Stimulated activated CD4-positive, alpha-beta T cell treated with anti-CD3 and anti-CD28 coated beads, Interleukin-12 subunit alpha, Interleukin-12 subunit beta, amount 100 ng/mL, for 24 hours (primary cell): ENCODE data around the gene MYO1E.
A peak's percentile ranks its signal among the peaks of the same experiment; 100 is the strongest.
"Not testable (repeated sequence)": the region's sequence is repeated elsewhere in the genome, so short reads cannot be mapped to it uniquely, and the experiment has no call there.

Experiments
- DNase-seq, 2 experiments: peaks; one replicate each; pipeline ENCODE4 v3.0.0-alpha.2; 2020; ENCODE audit warnings: low read depth in 2 of 2

The MYO1E gene

DNA sequence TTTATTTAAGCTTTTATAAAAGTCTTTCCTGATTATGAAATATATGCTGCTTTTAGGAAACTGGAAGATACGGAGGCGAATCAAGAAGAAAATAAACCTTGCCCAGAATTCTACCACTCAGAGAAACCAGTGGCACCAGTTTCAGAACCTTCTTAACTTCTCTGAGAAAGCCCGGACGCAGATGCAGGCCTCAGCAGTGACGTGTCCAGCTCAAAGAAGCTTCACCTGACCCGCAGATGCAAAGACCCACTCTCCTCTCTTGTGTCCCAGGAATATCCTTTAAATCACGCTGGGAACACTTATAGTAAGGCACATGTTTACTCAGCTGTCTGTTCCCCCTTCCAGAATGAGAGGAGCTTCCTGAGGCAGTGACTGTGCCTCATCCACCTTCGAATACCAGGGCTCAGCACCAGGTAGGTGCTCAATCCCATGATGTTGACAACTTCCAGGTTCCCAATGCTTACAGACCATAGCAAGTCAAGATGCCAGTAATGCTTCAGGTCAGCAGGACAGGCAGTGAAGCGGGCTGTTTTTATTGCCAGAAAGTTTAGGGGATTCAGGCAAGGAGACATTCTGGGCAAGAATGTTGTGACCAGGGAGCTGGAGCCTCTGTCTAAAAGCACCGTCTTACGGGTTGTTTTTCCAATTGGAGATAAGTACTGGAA is 205.9 kb downstream of the MYO1E start:
- DNase-seq: no peak

DNA sequence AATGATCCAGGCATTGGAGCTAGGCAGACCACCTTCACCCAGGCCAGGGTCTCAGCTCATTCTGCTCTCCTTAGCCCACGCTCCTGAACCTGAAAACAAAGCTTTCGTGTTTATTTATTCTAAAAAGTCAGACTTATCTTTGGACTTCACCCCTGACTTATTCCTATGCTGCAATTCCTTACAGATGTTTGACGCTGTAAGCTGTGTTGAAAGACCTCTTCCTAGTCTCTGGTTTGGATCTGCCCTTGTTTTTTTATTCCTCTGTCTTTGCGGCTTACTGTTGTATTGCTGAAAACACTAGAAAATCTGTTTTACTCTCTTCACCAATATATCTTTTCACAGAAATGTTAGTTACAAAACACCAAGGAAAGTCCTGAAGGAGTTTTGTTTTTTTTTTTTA is 206.5 kb downstream of the MYO1E start:
- DNase-seq: no peak

- DNase-seq: no peak
Measured at GRCh38 chr15:59165726-59166125, 206.9 kb downstream of the MYO1E start.

GRCh38 chr15:59162080-59162479 is 210.6 kb downstream of the MYO1E start:
- not testable (repeated sequence) for DNase-seq

- peak in 1 of 2 experiments; percentile 12 for DNase-seq
Measured at GRCh38 chr15:59160880-59161593, 211.6 kb downstream of the MYO1E start.

DNA sequence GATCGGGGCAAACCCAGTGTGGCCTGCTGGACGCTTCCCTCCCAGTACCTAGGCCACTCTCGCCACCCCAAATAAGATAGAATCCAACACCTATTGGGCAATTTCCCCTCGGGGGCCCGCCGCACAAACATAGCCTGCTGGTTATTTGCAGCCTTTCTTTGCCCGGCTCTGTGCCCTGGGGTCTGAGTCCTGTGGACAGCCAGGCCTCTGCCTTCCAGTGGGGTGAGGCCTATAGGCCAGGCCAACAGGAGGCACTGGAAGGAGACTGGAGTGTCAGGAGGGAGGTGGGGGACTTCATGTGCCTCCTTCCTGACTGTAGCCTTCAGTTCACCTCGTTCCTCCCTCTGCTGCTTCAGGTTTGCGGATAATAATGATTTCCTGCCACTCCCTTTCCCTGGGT is 213.5 kb downstream of the MYO1E start:
- no peak for DNase-seq

DNA sequence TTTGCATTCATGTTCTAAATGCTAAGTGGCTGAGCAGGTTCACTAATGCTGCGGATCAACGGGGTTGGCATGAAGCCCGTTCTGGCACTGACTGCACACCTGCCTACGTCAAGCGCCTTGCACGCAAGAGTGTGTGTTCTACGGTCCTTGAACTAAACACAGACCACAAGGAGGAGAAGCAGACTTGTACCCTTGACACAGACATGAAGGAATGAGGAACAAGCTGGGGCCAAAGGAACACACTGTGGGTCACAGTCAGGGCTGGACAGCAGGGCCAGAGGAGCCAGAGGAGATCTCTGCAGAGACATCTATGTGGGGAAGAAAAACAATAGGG is 214.0 kb downstream of the MYO1E start:
- DNase-seq: no peak

GRCh38 chr15:59157840-59158700 is 214.6 kb downstream of the MYO1E start:
- no peak for DNase-seq

GRCh38 chr15:59157396-59157795 is 215.3 kb downstream of the MYO1E start:
- DNase-seq: no peak

DNA sequence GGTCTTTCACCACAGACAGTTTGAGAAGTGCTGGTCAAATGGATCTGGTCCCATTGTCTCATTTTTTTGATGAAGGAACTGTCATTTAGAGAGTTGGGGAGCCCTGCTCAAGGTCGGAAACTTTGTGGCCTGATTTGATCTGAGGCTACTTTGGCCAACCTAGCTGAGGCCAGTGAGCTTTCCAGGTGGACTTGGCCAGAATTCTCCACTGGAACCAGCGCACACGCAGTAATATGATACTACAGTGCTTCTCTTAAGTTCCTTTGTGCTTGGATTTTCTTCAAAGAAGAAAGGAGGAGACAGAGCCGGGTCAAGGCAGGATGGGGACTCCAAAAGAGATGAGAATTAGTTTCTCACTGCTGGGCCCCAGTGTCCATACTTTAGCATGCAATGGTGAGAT is 217.2 kb downstream of the MYO1E start:
- no peak for DNase-seq

DNA sequence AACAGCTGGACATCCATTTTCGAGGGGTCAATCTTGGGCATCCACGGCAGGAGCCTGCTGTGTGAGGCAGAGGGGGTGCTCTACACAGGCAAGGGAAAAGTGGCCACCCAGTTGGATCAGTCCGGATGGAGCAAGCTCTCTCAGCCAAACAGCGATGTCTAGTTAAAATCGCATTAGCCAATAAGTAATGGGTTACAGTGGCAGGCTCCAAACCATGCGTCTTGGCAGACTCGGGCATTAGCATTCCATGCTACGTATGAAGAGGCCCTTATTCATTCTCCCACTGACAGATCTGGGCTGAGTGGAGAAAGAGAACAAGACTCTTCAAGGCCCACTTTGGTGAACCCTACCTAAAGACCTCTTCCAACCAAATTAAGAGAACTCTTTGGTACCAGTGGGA is 218.4 kb downstream of the MYO1E start:
- DNase-seq: no peak

- DNase-seq: no peak
Measured at GRCh38 chr15:59153466-59153865, 219.2 kb downstream of the MYO1E start.

- no peak for DNase-seq
Measured at GRCh38 chr15:59152694-59153450, 219.8 kb downstream of the MYO1E start.

DNA sequence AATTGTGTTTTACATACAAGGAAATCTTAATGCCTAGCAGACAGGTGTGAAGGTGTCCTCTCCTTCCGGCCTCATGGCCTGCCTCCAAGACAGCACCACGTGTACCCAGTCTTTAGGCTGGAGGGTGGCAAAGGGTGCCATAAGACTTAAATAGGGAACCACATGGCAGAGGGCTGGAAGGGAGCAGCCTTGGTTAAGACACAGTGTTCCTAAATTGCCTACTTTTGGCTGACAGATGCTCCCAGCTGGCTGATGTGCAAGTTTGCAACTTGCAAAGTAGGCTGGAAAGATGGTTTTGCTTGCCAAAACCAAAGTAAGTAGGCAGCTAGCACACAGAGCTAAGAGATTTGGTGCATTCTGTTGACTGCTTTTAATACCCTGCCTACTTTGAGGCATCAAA is 222.5 kb downstream of the MYO1E start:
- no peak for DNase-seq

DNA sequence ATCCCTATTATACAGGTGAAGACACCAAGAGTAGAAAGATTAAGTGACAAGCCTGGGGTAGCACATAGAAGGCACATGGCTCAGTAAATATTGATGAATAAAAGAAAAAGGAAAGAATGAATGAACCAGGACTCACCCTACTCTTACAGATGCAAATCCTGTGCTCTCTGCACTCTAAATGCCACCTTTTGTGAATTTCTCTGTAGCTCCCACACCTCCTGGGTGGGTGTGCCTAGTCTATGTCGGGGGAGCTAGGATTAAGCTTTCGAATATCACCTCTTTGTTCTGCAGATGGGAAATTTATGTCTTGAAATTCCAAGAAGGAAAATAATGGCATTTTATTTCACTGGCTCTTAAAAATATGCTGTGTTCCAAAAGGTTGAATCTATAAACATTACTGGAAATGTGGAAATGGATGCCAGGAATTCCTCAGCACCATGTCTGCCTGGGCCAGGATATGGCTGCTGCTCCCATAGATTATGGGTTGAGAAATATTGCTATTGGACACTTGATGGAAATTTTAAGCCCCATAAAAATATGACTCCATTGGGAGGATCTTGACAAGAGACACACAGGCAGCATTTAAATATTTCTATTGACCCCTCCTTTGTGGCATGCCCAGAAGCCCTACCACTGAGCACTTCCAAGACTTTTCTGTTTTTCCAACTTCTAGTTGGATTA is 224.4 kb downstream of the MYO1E start:
- no peak for DNase-seq

- DNase-seq: no peak
Measured at GRCh38 chr15:59147666-59148065, 225.0 kb downstream of the MYO1E start.

- not testable (repeated sequence) for DNase-seq
Measured at GRCh38 chr15:59144594-59144993, 228.1 kb downstream of the MYO1E start.

DNA sequence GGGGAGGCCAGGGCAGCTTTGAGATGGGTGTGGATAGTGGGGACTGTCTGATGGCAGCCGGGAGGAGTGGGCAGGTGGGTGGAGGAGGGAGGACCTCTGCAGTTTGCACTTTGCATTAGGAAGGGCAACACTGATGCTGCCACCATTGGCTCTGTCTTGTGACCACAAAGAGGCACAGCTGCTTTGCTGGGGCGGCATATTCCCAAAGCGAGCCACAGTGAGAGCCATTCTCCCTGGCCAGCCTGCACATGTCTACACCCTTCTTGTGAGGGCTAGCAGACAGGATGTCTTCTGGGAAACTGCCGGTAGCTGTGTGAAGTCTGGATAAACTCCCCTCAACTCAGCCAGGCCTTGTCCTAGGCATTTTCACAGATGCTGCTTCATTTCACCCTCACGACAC is 229.4 kb downstream of the MYO1E start:
- DNase-seq: no peak

DNA sequence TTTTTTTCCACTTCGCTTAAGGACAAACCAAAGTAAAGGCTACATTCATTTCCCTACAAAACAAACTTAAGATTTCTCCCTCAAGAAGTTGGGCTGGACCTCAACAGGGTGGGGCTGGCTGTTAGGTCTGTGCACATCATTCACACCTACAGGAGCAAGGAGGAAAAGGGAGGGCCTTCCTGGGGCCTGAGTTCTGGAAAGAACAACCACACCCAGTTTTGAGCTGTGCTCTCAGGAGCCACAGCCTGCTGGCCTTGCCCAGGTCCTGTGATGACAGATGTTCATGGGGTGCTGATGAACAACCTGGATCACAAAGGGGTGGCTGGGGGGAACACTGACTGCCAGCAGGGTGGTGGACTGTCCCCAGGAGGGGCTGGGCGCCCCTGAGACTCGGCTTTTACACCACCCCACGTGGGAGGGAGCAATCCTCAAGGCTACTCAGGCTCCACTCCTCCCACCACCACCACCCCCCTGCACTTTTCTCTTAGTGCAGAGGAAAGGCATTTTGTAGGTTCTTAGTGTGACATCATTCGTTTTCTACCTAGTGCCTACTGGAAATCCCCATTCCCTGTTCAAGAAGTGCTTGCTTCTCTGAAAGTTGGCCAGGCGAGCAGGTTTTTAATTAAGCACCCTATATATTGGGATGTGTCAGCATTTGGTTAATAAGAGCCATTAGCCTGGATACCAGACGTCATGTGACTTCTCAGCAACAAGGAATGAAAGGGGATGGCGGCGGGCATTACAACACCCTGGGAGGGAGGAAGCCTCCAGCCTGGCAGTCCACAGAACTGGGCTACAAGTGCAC is 232.0 kb downstream of the MYO1E start:
- DNase-seq: no peak

DNA sequence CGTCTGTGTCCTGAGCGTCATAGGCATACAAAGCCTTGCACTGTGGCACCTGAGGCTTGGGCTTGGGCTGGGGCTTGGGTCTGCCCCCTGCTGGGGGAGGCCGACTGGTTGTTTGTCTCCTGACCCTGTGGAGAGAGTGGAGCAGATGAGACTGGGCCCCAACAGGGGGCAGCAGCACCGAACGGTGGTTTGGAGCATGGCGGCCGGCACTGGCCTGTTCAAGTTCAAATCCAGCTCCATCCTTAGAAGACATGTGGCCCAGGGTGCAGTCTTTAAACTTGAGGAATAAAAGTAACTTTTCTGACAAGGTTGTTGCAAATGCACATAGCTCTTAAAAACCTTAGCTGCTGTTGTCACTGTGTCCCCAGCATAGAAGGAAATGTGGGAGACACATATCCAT is 234.4 kb downstream of the MYO1E start:
- peak; percentile 19 to 35 for DNase-seq

GRCh38 chr15:59137566-59137965 is 235.1 kb downstream of the MYO1E start:
- no peak for DNase-seq
